ENCODE results near the gene COQ7. TPM values are rescaled to one million over a fixed set of nuclear protein-coding genes. Genes with fewer than 3 reads are reported as not detected.

COQ7 gene
- total RNA-seq, 4 donors from 2014 or later = 12.7 to 19.8 (median 14.2) TPM

DNA sequence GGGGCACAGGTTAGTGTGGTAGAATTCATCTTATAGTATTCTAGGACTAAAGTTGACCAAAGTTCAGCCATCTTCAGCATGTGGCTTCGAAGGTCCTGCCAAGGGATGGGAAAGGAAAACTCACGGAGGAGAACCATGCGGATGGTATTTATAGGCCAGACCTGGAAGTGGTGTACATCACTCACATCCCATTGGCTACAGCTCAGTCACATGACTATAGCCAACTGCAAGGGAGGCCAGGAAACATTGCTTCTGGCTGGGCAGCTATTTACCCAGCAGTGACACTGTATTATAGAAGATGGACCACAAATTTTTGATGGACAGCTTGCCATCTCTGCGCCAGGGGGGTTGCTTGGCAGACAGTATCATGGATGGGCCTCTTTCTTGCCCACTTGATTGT lies 35.7 kb upstream of the COQ7 start:
- no peak for TF ChIP-seq EP300 (IDR thresholded peaks at IDR 0.05)
- no peak for TF ChIP-seq CTCF (IDR thresholded peaks at IDR 0.05)
- no peak for TF ChIP-seq POLR2A (IDR thresholded peaks at IDR 0.05)
- no peak for DNase-seq (ENCODE audit: low spot score in 2 of 2)
- Histone ChIP-seq H3K27me3 (no peaks in the 10 kb centered on the region), H3K27ac (no peak overlapping the region), H3K9me3 (peaks cover 0 to 5% (median 0%) of the 10 kb centered on the region in 4 donors), H3K4me3 (no peak overlapping the region), H3K36me3 (peaks cover 0 to 39% (median 0%) of the 10 kb centered on the region in 3 donors), H3K4me1 (no peaks in the 10 kb centered on the region)
- 71 to 73% methylated on average over 4 of the region's 4 CpGs for WGBS, 2 donors

DNA sequence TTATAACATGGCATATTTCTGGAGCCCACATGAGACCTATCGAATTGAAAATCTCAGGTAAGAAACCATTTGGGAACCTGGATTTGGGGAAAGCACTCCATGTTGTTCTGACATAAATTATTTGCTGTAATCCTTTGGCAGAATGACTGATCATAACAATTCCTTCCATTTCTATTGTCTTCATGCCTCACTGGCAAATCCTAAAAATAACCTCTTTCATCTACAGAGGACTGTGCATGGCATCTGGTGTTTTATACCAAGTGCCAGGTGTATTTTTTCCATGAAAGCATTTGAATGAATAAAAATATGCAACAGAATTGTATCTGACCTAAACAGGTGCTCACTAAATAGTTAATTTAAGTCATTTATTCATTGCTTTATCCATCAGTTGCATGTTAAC lies 33.7 kb upstream of the COQ7 start:
- DNase-seq (ENCODE audit: low spot score in 2 of 2) = no peak
- H3K27me3 ChIP-seq = no peaks in the 10 kb centered on the region
- TF ChIP-seq EP300 (IDR thresholded peaks at IDR 0.05) (no peak), CTCF (IDR thresholded peaks at IDR 0.05) (no peak), POLR2A (IDR thresholded peaks at IDR 0.05) (no peak)
- peaks cover 0 to 51% (median 0%) of the 10 kb centered on the region in 3 donors for H3K36me3 ChIP-seq
- 95 to 97% methylated on average over 1 of the region's 1 CpG for WGBS, 2 donors
- H3K4me1 ChIP-seq = no peaks in the 10 kb centered on the region
- no peak overlapping the region for H3K27ac ChIP-seq
- H3K9me3 ChIP-seq = peaks cover 0 to 8% (median 0%) of the 10 kb centered on the region in 4 donors
- no peak overlapping the region for H3K4me3 ChIP-seq

DNA sequence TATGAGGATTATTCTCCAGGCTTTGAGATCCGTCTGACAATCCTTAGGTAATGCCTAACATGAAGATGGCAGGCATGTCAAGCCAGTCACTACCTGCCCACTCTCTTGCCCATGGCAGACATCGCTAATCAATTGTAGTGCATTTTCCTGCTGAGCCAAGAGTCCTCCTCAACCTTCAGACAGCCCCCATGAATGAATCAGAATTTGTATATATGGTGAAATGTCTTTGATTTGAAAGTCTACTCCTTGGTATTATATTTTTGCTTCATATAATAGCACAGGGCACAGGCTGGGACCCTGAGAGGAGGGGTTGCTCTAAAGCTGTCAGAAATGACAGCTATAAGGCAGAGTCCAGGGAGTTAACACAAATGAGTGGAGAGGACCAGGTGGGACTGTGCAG lies 27.0 kb upstream of the COQ7 start:
- WGBS, 2 donors = 93 to 97% methylated on average over 2 of the region's 2 CpGs
- H3K9me3 ChIP-seq = peaks cover 0 to 8% (median 0%) of the 10 kb centered on the region in 4 donors

GRCh38 chr16:19044769-19045168 lies 22.6 kb upstream of the COQ7 start:
- no peak overlapping the region for H3K4me3 ChIP-seq
- no peaks in the 10 kb centered on the region for H3K9me3 ChIP-seq
- no peak overlapping the region for H3K27ac ChIP-seq
- DNase-seq (ENCODE audit: low spot score in 2 of 2) = no peak
- H3K27me3 ChIP-seq = no peaks in the 10 kb centered on the region
- TF ChIP-seq CTCF (IDR thresholded peaks at IDR 0.05) = no peak
- no peak for TF ChIP-seq EP300 (IDR thresholded peaks at IDR 0.05)
- TF ChIP-seq POLR2A (IDR thresholded peaks at IDR 0.05) = no peak
- H3K36me3 ChIP-seq = peaks cover 0 to 51% (median 0%) of the 10 kb centered on the region in 3 donors
- H3K4me1 ChIP-seq = no peaks in the 10 kb centered on the region
- WGBS, 2 donors = 87 to 89% methylated on average over 11 of the region's 11 CpGs

More for the DNA sequence above, 27.0 kb upstream of the COQ7 start:
- no peak overlapping the region for H3K4me3 ChIP-seq
- H3K27ac ChIP-seq = no peak overlapping the region
- peaks cover 0 to 61% (median 0%) of the 10 kb centered on the region in 3 donors for H3K36me3 ChIP-seq
- H3K27me3 ChIP-seq = no peaks in the 10 kb centered on the region
- no peak for DNase-seq (ENCODE audit: low spot score in 2 of 2)
- no peaks in the 10 kb centered on the region for H3K4me1 ChIP-seq
- TF ChIP-seq EP300 (IDR thresholded peaks at IDR 0.05) (no peak), CTCF (IDR thresholded peaks at IDR 0.05) (no peak), POLR2A (IDR thresholded peaks at IDR 0.05) (no peak)

DNA sequence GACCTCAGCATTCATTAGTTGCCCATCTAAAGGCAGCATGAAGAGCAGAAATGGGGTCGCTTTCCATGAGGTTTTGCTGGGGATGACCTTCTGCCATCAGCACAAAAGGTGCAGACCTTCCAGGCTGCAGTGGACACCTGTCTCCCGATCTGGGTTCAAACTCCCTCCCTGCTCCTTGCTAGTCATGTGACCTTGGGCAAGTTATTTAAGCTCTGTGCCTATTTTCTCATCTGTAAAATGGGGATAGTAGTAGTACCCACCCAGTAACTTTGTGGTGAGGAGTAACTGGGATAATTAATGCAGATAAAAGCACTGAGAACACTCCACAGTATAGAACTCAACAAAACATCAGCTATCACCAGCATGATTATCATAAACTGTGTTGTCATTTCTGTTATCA lies 21.4 kb upstream of the COQ7 start:
- TF ChIP-seq POLR2A (IDR thresholded peaks at IDR 0.05) (no peak), CTCF (IDR thresholded peaks at IDR 0.05) (no peak), EP300 (IDR thresholded peaks at IDR 0.05) (no peak)
- H3K27me3 ChIP-seq = no peaks in the 10 kb centered on the region
- 87 to 95% methylated on average over 2 of the region's 2 CpGs for WGBS, 2 donors

More for the DNA sequence above, 21.4 kb upstream of the COQ7 start:
- Histone ChIP-seq H3K27ac (no peak overlapping the region), H3K4me1 (no peaks in the 10 kb centered on the region), H3K36me3 (peaks cover 0 to 48% (median 0%) of the 10 kb centered on the region in 3 donors), H3K9me3 (no peaks in the 10 kb centered on the region), H3K4me3 (no peak overlapping the region)
- DNase-seq (ENCODE audit: low spot score in 2 of 2) = no peak

Measured in tibial nerve (tissue), 4 donors.